ENCODE measurements around the gene KRTAP9-1. TPM values are rescaled to one million over a fixed set of nuclear protein-coding genes. Genes with fewer than 3 reads are reported as not detected.
A peak's percentile ranks its signal among the peaks of the same experiment; 100 is the strongest.
"Not testable (repeated sequence)": the region's sequence is repeated elsewhere in the genome, so short reads cannot be mapped to it uniquely, and the experiment has no call there.

KRTAP9-1 gene
- total RNA-seq, 1 donor from 2014 or later = not detected

DNA sequence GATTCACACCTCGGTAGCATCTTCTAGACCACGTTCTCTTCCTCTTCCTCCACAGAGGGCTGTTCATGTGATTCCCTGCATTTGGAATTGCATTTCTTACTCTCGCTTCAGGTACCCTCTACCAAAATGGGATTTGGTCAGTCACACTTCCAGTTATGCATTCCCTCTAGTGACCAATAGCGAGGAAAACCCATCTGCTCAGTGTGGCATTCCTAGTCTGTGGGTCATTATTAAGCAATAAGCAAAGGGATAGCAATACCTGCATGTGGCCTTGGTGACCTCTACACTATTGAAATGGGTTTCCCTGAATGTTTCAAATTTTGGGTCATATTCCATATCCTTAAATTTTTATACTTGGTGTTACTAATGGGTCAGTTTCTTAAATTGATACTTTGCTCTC lies 39.7 kb upstream of the KRTAP9-1 start:
- no peaks in the 10 kb centered on the region for H3K4me1 ChIP-seq
- DNase-seq (ENCODE audit: low spot score) = no peak
- no peak overlapping the region for H3K4me2 ChIP-seq
- H3K27me3 ChIP-seq = no peaks in the 10 kb centered on the region
- H3K27ac ChIP-seq = no peak overlapping the region
- no peak overlapping the region for H3K4me3 ChIP-seq
- no peaks in the 10 kb centered on the region for H3F3A ChIP-seq (ENCODE audit: low read depth)
- no peaks in the 10 kb centered on the region for H3K79me2 ChIP-seq (ENCODE audit: low read depth)
- H3K9ac ChIP-seq = no peak overlapping the region
- Mint-ChIP-seq H3K27me3 (ENCODE audit: insufficient read depth, low read depth) (peaks cover 2% of the 10 kb centered on the region), H3K9me3 (no peaks in the 10 kb centered on the region), H3K4me1 (no peaks in the 10 kb centered on the region), H3K27ac (no peak overlapping the region), H3K36me3 (no peaks in the 10 kb centered on the region), H3K4me3 (no peak overlapping the region)
- TF ChIP-seq, protein P1, sequence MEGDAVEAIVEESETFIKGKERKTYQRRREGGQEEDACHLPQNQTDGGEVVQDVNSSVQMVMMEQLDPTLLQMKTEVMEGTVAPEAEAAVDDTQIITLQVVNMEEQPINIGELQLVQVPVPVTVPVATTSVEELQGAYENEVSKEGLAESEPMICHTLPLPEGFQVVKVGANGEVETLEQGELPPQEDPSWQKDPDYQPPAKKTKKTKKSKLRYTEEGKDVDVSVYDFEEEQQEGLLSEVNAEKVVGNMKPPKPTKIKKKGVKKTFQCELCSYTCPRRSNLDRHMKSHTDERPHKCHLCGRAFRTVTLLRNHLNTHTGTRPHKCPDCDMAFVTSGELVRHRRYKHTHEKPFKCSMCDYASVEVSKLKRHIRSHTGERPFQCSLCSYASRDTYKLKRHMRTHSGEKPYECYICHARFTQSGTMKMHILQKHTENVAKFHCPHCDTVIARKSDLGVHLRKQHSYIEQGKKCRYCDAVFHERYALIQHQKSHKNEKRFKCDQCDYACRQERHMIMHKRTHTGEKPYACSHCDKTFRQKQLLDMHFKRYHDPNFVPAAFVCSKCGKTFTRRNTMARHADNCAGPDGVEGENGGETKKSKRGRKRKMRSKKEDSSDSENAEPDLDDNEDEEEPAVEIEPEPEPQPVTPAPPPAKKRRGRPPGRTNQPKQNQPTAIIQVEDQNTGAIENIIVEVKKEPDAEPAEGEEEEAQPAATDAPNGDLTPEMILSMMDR (IDR thresholded peaks at IDR 0.05) = no peak
- TF ChIP-seq EZH2 (IDR thresholded peaks at IDR 0.05) = no peak
- TF ChIP-seq EZH2phosphoT487 (IDR thresholded peaks at IDR 0.05) = no peak
- no peaks in the 10 kb centered on the region for H3K36me3 ChIP-seq
- no peaks in the 10 kb centered on the region for H3K9me3 ChIP-seq (ENCODE audit: low read depth)
- H2AFZ ChIP-seq (replicated peaks) = no peak overlapping the region
- H4K20me1 ChIP-seq (ENCODE audit: low read depth) = no peaks in the 10 kb centered on the region

DNA sequence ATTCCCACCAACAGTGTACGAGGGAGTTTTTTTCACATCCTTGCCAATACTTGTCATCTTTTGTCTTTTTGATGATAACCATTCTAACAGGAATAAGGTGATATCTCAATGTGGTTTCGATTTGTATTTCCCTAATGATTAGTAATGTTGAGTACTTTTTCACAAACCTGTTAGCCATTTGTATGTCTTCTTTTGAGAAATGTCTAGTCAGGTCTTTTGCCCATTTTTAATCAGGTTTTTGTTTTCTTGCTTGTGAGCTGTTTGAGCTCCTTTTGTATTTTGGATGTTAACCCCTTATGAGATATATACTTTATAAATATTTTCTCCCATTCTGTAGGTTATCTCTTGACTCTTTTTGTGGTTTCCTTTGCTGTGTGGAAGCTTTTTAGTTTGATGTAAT lies 38.2 kb upstream of the KRTAP9-1 start:
- Histone ChIP-seq H3K4me3 (no peak overlapping the region), H3K36me3 (no peaks in the 10 kb centered on the region), H2AFZ (replicated peaks) (no peak overlapping the region), H3F3A (ENCODE audit: low read depth) (no peaks in the 10 kb centered on the region), H3K27me3 (no peaks in the 10 kb centered on the region), H3K9ac (no peak overlapping the region), H3K4me1 (no peaks in the 10 kb centered on the region), H4K20me1 (ENCODE audit: low read depth) (no peaks in the 10 kb centered on the region), H3K9me3 (ENCODE audit: low read depth) (no peaks in the 10 kb centered on the region), H3K79me2 (ENCODE audit: low read depth) (no peaks in the 10 kb centered on the region), H3K27ac (no peak overlapping the region), H3K4me2 (no peak overlapping the region)
- Mint-ChIP-seq H3K4me3 (no peak overlapping the region), H3K36me3 (no peaks in the 10 kb centered on the region), H3K27ac (no peak overlapping the region), H3K27me3 (ENCODE audit: insufficient read depth, low read depth) (peaks cover 2% of the 10 kb centered on the region), H3K9me3 (no peaks in the 10 kb centered on the region), H3K4me1 (no peaks in the 10 kb centered on the region)
- DNase-seq (ENCODE audit: low spot score) = no peak
- no peak for TF ChIP-seq EZH2phosphoT487 (IDR thresholded peaks at IDR 0.05)

DNA sequence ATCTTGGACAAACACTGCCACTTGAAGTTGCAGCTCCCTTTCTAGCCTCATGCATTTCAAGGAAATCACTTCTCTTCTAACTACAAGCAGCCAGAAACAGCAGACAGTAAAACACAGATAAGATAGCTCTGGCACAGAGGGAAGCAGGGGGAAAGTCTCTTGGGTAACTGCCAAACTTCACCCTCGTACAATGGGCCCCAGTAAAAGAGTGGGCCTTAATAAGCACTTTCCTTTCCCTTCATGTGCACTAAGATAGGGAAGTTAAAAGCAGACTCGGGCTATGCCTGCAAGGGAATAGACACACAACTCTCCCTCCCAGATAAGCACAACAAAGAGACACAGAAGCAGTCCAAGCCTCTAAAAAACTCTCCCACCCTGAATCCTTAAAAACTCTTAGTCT lies 35.8 kb upstream of the KRTAP9-1 start:
- H3K36me3 Mint-ChIP-seq = no peaks in the 10 kb centered on the region
- H3K36me3 ChIP-seq = no peaks in the 10 kb centered on the region
- TF ChIP-seq, protein P1 (IDR thresholded peaks at IDR 0.05) = no peak
- H3K9me3 Mint-ChIP-seq = no peaks in the 10 kb centered on the region
- H3K4me2 ChIP-seq = no peak overlapping the region
- H3K4me3 Mint-ChIP-seq = no peak overlapping the region
- no peak overlapping the region for H3K27ac ChIP-seq
- no peak for DNase-seq (ENCODE audit: low spot score)
- H3K4me1 ChIP-seq = no peaks in the 10 kb centered on the region
- H3K27me3 Mint-ChIP-seq (ENCODE audit: insufficient read depth, low read depth) = peaks cover 2% of the 10 kb centered on the region
- H3K79me2 ChIP-seq (ENCODE audit: low read depth) = no peaks in the 10 kb centered on the region
- peak overlapping the region; percentile 52 for H2AFZ ChIP-seq (replicated peaks)
- no peaks in the 10 kb centered on the region for H3F3A ChIP-seq (ENCODE audit: low read depth)
- no peak overlapping the region for H3K27ac Mint-ChIP-seq
- no peak overlapping the region for H3K9ac ChIP-seq
- H4K20me1 ChIP-seq (ENCODE audit: low read depth) = no peaks in the 10 kb centered on the region
- H3K9me3 ChIP-seq (ENCODE audit: low read depth) = no peaks in the 10 kb centered on the region
- no peaks in the 10 kb centered on the region for H3K4me1 Mint-ChIP-seq
- H3K27me3 ChIP-seq = no peaks in the 10 kb centered on the region
- no peak overlapping the region for H3K4me3 ChIP-seq

DNA sequence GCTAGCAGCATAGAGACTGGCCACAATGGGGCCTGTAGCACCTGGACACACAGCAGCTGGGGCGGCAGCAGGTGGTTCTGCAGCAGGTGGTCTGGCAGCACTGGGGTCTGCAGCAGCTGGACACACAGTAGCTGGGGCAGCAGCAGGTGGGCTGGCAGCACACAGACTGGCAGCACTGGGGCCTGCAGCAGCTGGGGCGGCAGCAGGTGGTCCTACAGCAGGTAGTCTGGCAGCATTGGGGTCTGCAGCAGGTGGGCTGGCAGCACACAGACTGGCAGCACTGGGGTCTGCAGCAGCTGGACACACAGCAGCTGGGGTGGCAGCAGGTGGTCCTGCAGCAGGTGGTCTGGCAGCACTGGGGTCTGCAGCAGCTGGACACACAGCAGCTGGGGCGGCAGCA lies 29.5 kb upstream of the KRTAP9-1 start:
- not testable (repeated sequence) for H3K27ac ChIP-seq; H3K27ac Mint-ChIP-seq; H3K9ac ChIP-seq; H3K79me2 ChIP-seq (ENCODE audit: low read depth); H3K4me2 ChIP-seq; H3K27me3 Mint-ChIP-seq (ENCODE audit: insufficient read depth, low read depth); H3K9me3 Mint-ChIP-seq; H3K27me3 ChIP-seq; DNase-seq (ENCODE audit: low spot score); H3K36me3 Mint-ChIP-seq; H3K9me3 ChIP-seq (ENCODE audit: low read depth); H3K4me3 ChIP-seq; H3F3A ChIP-seq (ENCODE audit: low read depth); H3K4me1 ChIP-seq; H3K36me3 ChIP-seq; H3K4me3 Mint-ChIP-seq; H2AFZ ChIP-seq (replicated peaks); H4K20me1 ChIP-seq (ENCODE audit: low read depth); H3K4me1 Mint-ChIP-seq

All from neural progenitor cell (in vitro differentiated cells).